Bladder microvascular endothelial cell (primary cell): ENCODE results near the gene CARD14. TPM values are rescaled to one million over a fixed set of nuclear protein-coding genes. Genes with fewer than 3 reads are reported as not detected.

ENCODE experiments used
- total RNA-seq: library from RNA; depleted of rRNA; stranded (reverse); fragments of >200 nt; gene quantifications from 2 replicates; pipeline ENCODE4 v1.2.3, GENCODE V29; 2014

The CARD14 gene
- total RNA-seq, result 0.16 and 0.50 TPM in 2 replicates

GRCh38 chr17:80169784-80170500 lies at the start of gene CARD14:
Gene CARD14 (plus strand): TSS chr17:80170030. CDS start chr17:80181439, 11,409 bp downstream.

DNA sequence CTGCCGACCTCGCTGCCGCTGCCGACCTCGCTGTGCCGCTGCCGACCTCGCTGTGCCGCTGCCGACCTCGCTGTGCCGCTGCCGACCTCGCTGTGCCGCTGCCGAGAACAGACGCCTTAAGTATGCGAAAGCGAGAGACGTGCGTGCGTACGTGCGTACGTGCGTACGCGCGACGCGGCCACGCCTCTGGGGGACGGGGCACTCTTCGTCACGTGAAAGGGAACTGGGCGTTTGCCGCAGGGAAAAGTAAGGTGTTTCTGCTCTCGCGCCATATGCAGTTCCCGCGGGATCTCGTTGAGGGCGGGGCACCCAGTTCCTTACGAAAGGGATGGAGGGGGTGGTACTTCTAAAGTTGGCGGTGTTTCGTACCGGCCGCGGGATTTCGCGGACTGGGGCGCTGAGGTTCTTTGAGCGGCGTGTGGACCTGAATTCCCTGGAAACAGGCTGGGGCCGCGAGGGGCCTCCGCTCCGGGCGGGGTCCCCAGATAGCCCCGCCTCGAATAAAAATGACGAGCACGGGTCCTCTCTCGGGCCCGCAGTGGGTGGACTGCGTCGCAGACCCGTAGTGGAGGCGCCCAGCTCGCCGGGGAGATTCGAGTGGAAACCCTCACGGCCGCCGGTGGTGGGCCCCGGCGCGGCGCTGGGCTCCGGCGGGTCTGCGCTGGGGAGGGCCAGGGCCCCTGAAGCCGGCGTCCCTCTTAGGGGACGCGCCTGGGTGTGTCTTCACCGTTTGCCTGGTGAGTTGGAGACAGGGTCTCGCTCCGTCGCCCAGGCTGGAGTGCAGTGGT lies 22.6 kb upstream of the CARD14 start, which contains the start of gene EIF4A3:
TSS of gene EIF4A3 (minus strand) at position 94 of the 788 bp plus-strand sequence. CDS start 167 bp downstream, outside the sequence.

GRCh38 chr17:80220054-80220735 lies 50.4 kb downstream of the CARD14 start, which contains the start of the genes SGSH and SLC26A11:
Gene SGSH (minus strand): TSS chr17:80220333. CDS start chr17:80220313, 20 bp downstream.
Gene SLC26A11 (plus strand): TSS chr17:80220427. CDS start chr17:80221561, 1,134 bp downstream.

Other genes with a start within 250 kb of the CARD14 start
- gene TBC1D16, start 134.2 kb upstream of the CARD14 start, total RNA-seq, result 15.1 and 54.9 TPM in 2 replicates
- 0.49 and 3.2 TPM in 2 replicates for gene CCDC40, start 133.4 kb upstream of the CARD14 start, total RNA-seq
- 13.4 and 45.4 TPM in 2 replicates for gene GAA, start 68.4 kb upstream of the CARD14 start, total RNA-seq
- gene EIF4A3, start 22.9 kb upstream of the CARD14 start, total RNA-seq, result 94.9 and 205 TPM in 2 replicates
- gene SGSH, start 50.3 kb downstream of the CARD14 start, total RNA-seq, result 9.6 and 31.3 TPM in 2 replicates
- gene SLC26A11, start 50.4 kb downstream of the CARD14 start, total RNA-seq, result 6.0 and 13.9 TPM in 2 replicates
- 96.0 and 227 TPM in 2 replicates for gene RNF213, start 90.8 kb downstream of the CARD14 start, total RNA-seq
- 17.5 and 21.3 TPM in 2 replicates for gene ENDOV, start 245.1 kb downstream of the CARD14 start, total RNA-seq